HepG2 (cell line): ENCODE results near the gene TBC1D10A. TPM values are rescaled to one million over a fixed set of nuclear protein-coding genes. Genes with fewer than 3 reads are reported as not detected.
A peak's percentile ranks its signal among the peaks of the same experiment; 100 is the strongest.

Source experiments
- HINFP ChIP-seq: sonication (generic); formaldehyde crosslinking; IDR thresholded peaks from 2 replicates; pipeline ENCODE4 v1.4.0; 2020; ENCODE audit warnings: low read depth, mild to moderate bottlenecking, missing genetic modification reagents
- NFRKB ChIP-seq: fragments of 450-650 bp; IDR thresholded peaks from 2 replicates; pipeline ENCODE4 v1.6.1; 2017
- PBX3 ChIP-seq: sonication (generic); formaldehyde crosslinking; IDR thresholded peaks from 2 replicates; pipeline ENCODE4 v1.8.1; 2023; ENCODE audit warnings: missing genetic modification reagents, inconsistent platforms, borderline replicate concordance
- PRPF4 ChIP-seq: fragments of 200-400 bp; formaldehyde crosslinking; IDR thresholded peaks from 2 replicates; pipeline ENCODE4 v1.6.1; 2016; ENCODE audit warnings: low read length, low read depth; ENCODE audit not compliant: poor library complexity, severe bottlenecking
- SP4 ChIP-seq: sonication (generic); formaldehyde crosslinking; IDR thresholded peaks from 2 replicates; pipeline ENCODE4 v1.8.1; 2023; ENCODE audit warnings: mild to moderate bottlenecking, missing genetic modification reagents
- ZBTB2 ChIP-seq: sonication (generic); formaldehyde crosslinking; IDR thresholded peaks from 2 replicates; pipeline ENCODE4 v1.8.0; 2022; ENCODE audit warnings: low read depth, missing genetic modification reagents
- ZBTB33 ChIP-seq: sonication (generic); formaldehyde crosslinking; IDR thresholded peaks from 2 replicates; pipeline ENCODE4 v1.4.0; 2020; ENCODE audit warnings: missing genetic modification reagents
- ZNF234 ChIP-seq: sonication (generic); formaldehyde crosslinking; conservative IDR thresholded peaks from 2 replicates; pipeline ENCODE4 v1.5.1; 2020; ENCODE audit warnings: mild to moderate bottlenecking, missing genetic modification reagents
- ZNF235 ChIP-seq: sonication (generic); formaldehyde crosslinking; IDR thresholded peaks from 2 replicates; pipeline ENCODE4 v1.8.1; 2023; ENCODE audit warnings: mild to moderate bottlenecking, missing genetic modification reagents, borderline replicate concordance
- ZNF616 ChIP-seq: sonication (generic); formaldehyde crosslinking; IDR thresholded peaks from 2 replicates; pipeline ENCODE4 v1.5.0; 2020; ENCODE audit warnings: low read depth, mild to moderate bottlenecking, missing genetic modification reagents
- ZNF784 ChIP-seq: sonication (generic); formaldehyde crosslinking; IDR thresholded peaks from 2 replicates; pipeline ENCODE4 v1.5.1; 2020; ENCODE audit warnings: missing genetic modification reagents, mild to moderate bottlenecking, borderline replicate concordance
- polyA plus RNA-seq, 8 experiments: library from polyadenylated mRNA; depleted of rRNA in 3 of 8; stranded (reverse) in 7 of 8; unstranded in 1 of 8; fragments of >200 nt; fragmentation: Illumina TruSeq in 4 of 8; extraction: Trizol in 4 of 8; gene quantifications; 2 replicates each; pipeline versions ENCODE4 v1.2.1 to v1.2.3, GENCODE V29; 2011 to 2016; ENCODE audit warnings: low read depth in 4 of 8, missing spikeins in 1 of 8, mixed read lengths in 1 of 8; ENCODE audit not compliant: insufficient read depth in 1 of 8
- total RNA-seq, 5 experiments: library from RNA; depleted of rRNA; stranded (reverse); fragments of >200 nt; fragmentation: Illumina TruSeq; extraction: Trizol; gene quantifications; 2 replicates each; pipeline ENCODE4 v1.2.3, GENCODE V29; 2016; ENCODE audit warnings: low read depth in 1 of 5
- TF ChIP-seq, protein P1 (sequence below): sonication (generic); formaldehyde crosslinking; IDR thresholded peaks from 2 replicates; pipeline ENCODE4 v1.9.0; 2021; ENCODE audit warnings: mild to moderate bottlenecking, missing genetic modification reagents
- TF ChIP-seq, protein P2 (sequence below): sonication (generic); formaldehyde crosslinking; IDR thresholded peaks from 2 replicates; pipeline ENCODE4 v1.4.0; 2020; ENCODE audit warnings: missing genetic modification reagents; ENCODE audit errors: not compliant biosample characterization

TBC1D10A gene
- total and polyA plus RNA-seq, 2 of the 13 experiments (the other 11 are each of a cell fraction or from before 2014, with no cell fraction given): 4.2 to 4.9 TPM

DNA sequence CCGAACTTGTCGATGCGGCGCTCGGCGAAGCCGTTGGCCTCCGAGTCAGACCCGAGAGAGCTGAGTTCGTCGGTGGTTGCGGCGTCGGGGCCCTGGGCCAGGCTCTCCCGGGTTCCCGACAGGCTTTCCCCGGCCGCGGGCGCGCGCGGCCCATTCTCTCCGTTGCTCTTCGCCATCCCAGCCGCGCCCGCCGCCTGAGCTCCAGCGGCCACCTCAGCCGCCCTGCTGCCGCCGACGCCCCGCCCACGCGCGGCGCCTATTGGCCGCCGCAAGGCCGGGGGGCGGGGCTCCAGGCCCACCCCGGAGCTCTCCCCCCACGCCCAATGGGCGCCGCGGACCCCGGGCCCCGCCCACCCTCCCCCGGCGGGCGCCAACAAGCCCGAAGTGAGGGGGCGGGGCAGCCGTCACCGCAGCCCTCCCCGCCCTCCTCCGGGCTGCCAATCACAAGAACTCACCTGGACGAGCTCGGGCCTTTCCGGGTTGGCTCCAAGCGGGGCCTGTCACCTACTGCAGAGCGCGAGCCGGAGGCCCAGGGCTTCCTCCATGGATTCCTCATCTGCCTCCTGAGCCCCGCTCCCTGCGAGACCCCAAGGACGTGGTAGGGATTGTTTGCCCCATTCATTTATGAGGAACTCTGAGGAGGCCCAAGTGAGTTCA is at the start of gene TBC1D10A (continued):
- TF ChIP-seq ZBTB2 (no peak), NFRKB (no peak), HINFP (CRISPR knock-in tag) (no peak), ZNF234 (CRISPR knock-in tag) (no peak), ZNF616 (CRISPR knock-in tag) (no peak), PBX3 (CRISPR knock-in tag) (no peak), SP4 (CRISPR knock-in tag) (peak; percentile 64; the same call in 1 of the 2 replicates), ZBTB33 (no peak), ZNF784 (CRISPR knock-in tag) (no peak), PRPF4 (no peak), ZNF235 (CRISPR knock-in tag) (no peak)
- TF ChIP-seq, protein P1, sequence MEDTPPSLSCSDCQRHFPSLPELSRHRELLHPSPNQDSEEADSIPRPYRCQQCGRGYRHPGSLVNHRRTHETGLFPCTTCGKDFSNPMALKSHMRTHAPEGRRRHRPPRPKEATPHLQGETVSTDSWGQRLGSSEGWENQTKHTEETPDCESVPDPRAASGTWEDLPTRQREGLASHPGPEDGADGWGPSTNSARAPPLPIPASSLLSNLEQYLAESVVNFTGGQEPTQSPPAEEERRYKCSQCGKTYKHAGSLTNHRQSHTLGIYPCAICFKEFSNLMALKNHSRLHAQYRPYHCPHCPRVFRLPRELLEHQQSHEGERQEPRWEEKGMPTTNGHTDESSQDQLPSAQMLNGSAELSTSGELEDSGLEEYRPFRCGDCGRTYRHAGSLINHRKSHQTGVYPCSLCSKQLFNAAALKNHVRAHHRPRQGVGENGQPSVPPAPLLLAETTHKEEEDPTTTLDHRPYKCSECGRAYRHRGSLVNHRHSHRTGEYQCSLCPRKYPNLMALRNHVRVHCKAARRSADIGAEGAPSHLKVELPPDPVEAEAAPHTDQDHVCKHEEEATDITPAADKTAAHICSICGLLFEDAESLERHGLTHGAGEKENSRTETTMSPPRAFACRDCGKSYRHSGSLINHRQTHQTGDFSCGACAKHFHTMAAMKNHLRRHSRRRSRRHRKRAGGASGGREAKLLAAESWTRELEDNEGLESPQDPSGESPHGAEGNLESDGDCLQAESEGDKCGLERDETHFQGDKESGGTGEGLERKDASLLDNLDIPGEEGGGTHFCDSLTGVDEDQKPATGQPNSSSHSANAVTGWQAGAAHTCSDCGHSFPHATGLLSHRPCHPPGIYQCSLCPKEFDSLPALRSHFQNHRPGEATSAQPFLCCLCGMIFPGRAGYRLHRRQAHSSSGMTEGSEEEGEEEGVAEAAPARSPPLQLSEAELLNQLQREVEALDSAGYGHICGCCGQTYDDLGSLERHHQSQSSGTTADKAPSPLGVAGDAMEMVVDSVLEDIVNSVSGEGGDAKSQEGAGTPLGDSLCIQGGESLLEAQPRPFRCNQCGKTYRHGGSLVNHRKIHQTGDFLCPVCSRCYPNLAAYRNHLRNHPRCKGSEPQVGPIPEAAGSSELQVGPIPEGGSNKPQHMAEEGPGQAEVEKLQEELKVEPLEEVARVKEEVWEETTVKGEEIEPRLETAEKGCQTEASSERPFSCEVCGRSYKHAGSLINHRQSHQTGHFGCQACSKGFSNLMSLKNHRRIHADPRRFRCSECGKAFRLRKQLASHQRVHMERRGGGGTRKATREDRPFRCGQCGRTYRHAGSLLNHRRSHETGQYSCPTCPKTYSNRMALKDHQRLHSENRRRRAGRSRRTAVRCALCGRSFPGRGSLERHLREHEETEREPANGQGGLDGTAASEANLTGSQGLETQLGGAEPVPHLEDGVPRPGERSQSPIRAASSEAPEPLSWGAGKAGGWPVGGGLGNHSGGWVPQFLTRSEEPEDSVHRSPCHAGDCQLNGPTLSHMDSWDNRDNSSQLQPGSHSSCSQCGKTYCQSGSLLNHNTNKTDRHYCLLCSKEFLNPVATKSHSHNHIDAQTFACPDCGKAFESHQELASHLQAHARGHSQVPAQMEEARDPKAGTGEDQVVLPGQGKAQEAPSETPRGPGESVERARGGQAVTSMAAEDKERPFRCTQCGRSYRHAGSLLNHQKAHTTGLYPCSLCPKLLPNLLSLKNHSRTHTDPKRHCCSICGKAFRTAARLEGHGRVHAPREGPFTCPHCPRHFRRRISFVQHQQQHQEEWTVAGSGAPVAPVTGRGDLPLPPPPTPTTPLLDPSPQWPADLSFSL (CRISPR knock-in tag): no peak
- TF ChIP-seq, protein P2, sequence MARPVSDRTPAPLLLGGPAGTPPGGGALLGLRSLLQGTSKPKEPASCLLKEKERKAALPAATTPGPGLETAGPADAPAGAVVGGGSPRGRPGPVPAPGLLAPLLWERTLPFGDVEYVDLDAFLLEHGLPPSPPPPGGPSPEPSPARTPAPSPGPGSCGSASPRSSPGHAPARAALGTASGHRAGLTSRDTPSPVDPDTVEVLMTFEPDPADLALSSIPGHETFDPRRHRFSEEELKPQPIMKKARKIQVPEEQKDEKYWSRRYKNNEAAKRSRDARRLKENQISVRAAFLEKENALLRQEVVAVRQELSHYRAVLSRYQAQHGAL (CRISPR knock-in tag): no peak
